ENCODE results near the gene FOXL3.
"Not testable (repeated sequence)": the region's sequence is repeated elsewhere in the genome, so short reads cannot be mapped to it uniquely, and the experiment has no call there.

The FOXL3 gene

DNA sequence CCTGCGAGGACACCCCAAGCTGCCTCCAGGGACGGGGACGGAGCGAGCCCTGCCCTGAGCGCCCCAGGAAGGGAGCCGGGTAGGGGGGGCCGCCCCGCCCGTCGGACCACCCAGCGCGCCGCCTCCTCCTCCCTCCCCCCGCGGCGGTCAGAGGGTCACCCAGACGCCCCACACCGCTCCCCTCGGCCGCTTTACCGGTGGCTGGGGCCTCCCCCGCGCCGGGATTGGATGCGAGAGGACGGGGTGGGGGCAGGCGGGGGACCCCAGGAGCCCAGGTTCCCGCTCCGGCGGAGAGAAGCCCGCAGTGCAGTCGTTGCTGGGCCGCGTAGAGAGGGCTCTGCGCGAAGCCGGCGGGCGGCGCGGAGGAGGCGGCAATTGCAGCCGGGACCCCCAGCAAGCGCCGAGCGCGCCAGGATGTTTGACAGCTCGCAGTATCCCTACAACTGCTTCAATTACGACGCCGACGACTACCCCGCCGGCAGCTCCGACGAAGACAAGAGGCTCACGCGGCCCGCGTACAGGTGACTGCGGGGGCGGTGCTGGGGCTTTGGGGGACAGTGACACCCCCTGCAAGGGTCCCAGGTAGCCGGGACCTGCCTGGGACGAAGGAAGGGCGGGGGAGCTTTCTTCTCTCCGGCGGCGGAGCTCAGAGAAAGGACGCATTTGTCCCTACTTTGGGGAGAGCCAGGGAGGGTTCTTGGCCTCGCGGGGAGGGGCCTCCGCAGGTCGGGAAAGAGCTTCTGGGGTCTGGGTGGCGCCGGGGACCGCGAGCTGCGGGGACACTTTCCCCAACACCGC lies at the start of gene FOXL3:
TSS of gene FOXL3 (plus strand) at position 415 of the 798 bp plus-strand sequence. CDS start at position 415, 0 bp downstream.
- DNase-seq, result no peak

DNA sequence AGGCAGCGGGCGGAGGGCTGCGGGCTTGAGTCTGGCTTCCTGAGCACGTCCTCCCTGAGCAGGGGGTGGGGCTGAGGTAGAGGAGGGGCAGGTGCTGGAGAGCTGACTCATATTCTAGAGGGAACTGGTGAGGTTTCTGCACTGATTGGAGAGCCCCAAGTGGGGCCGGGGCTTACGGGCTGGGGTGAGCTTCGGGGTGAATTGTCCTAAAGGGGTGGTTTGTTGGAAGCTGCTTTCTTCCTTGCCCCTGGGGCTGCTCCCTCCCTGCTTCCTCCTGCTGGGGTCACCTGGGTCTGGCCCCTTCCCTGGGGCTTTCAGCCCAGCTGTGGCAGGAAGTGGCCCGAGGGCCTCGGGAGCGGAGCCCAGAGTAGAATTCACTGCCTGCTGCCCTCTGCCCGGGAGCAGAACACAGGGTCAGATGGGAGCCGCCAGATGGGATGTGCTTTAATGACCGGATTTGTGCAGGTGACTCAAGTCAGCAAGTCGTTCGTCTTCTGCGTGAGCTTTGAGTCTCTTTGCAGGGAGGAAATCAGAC lies 49.0 kb upstream of the FOXL3 start:
- DNase-seq, result peak in 1 of 2 experiments; percentile 41

DNA sequence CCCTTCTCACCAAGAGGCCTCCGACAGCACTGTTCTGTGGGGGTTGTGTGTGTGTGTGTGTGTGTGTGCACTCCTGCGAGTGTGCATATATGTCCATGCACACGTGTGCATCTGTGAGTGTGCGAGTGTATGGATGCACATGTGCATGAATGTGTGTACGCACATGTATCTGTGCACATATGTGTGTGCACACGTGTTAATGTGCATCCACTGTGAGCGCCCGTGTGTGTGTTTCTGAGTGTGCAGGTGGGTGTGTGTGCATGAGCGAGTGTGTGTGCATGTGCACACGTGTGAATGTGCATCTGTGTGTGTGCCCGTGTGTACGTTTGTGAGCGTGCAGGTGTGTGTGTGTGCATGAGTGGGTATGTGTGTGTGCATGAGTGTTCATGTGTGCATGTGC lies 48.5 kb upstream of the FOXL3 start:
- DNase-seq, result no peak

DNA sequence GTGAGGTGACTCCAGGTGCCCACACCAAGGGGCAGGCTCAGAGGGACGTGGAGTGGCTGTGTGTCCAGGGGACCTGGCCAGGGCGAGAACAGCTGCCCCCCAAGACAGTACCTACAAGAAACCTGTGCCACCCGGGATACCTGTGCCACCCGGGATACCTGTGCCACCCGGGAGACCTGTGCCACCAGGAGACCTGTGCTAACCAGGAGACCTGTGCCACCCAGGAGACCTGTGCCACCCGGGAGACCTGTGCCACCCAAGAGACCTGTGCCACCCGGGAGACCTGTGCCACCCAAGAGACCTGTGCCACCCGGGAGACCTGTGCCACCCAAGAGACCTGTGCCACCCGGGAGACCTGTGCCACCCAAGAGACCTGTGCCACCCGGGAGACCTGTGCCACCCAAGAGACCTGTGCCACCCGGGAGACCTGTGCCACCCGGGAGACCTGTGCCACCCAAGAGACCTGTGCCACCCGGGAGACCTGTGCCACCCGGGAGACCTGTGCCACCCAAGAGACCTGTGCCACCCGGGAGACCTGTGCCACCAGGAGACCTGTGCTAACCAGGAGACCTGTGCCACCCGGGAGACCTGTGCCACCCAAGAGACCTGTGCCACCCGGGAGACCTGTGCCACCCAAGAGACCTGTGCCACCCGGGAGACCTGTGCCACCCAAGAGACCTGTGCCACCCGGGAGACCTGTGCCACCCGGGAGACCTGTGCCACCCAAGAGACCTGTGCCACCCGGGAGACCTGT lies 47.0 kb upstream of the FOXL3 start:
- DNase-seq, result not testable (repeated sequence)

DNA sequence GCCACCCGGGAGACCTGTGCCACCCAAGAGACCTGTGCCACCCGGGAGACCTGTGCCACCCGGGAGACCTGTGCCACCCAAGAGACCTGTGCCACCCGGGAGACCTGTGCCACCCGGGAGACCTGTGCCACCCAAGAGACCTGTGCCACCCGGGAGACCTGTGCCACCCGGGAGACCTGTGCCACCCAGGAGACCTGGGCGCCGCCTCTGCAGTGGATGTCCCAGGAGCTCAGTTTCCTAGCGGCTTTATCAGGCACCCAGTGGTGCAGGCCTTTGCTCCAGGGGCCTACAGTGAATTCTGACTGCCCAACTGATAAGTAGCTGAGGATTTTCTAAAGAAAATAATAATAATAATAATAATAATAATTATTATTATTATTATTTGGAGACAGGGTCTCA lies 46.4 kb upstream of the FOXL3 start:
- not testable (repeated sequence) for DNase-seq

DNA sequence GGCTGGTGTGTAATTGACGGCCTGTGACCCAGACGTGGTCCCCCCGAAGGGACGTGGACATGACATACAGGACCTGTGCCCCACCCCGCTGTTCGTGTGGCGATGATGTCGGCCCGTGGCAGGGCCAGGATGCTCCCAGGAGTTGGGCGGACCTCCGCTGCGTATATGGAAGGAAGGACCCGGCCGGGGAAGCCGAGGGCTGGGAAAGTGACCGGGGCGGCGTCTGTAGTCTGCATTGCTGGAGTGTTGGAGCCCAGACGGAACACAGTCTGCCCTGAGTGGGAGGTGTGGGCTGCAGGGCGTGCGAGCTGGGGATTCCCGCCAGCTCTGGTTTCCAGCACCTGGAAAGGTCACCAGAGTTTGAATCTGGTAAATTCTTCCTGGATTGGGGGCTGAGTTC lies 45.0 kb upstream of the FOXL3 start:
- no peak for DNase-seq

DNA sequence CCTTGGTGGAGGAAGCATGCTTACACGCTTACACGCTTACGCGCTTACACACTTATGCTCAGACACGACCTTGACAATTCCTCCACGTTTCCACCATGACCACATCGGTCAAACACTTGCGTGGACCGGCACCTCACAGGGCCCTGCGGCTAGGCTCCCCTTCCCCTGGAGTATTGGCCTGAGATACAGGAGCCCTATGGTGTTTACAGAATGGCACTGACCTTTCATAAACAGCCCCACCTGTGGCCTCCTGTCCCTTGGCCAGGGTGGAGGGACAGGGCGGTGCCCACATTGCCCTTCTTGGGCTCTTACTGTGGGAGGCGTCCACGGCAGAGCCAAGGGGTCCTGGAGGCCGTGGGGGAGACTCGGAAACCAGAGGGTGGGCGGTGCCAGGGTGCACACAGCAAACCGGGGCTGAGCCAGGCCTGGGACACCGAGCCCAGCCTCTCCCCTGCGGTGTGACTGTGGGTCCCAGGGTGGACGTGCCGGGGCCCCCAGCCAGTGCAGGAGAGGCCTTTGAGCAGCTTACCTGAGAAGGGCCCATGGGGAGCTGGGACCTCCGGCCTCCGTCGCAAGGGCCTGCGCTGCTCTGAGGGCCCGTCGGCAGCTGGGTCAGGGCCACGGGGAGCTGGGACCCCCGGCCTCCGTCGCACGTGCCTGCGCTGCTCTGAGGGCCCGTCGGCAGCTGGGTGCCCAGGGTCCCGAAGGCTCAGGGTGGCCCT lies 44.2 kb upstream of the FOXL3 start:
- DNase-seq, result no peak

DNA sequence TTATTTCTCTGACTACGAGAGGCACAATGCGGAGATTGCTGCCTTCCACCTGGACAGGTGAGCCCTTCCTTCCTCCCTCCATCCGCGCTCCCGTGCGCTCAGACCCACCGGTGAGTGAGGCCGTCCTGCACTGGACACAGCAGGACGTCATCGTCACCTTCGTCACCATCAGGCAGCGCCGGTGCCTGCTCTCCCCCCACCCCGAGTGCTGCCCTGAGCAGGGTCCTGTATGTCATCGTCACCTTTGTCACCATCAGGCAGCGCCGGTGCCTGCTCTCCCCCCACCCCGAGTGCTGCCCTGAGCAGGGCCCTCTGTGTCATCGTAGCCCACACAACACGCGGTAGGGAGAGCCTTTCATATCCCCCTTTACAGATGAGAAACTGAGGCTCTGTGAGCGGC lies 43.5 kb upstream of the FOXL3 start:
- no peak for DNase-seq

DNA sequence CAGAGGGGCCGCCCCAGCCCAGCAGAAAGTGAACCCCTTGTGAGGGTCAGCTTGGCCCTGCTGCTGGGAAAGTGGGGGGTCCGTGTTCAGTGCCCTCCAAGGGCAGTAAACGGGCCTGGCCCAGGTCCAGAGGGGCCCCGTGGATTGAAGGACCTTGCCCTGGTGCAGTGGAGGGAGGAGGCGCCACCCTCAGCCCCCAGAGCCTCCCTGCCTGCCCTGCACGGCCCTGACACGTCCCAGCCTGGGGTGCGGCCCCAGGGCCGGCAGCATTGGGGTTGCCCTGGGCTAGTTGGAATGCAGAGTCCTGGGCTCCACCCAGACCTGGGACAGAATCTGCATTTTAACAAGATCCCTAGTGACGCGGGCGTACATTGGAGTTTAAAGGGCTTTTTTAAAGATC lies 42.8 kb upstream of the FOXL3 start:
- no peak for DNase-seq

DNA sequence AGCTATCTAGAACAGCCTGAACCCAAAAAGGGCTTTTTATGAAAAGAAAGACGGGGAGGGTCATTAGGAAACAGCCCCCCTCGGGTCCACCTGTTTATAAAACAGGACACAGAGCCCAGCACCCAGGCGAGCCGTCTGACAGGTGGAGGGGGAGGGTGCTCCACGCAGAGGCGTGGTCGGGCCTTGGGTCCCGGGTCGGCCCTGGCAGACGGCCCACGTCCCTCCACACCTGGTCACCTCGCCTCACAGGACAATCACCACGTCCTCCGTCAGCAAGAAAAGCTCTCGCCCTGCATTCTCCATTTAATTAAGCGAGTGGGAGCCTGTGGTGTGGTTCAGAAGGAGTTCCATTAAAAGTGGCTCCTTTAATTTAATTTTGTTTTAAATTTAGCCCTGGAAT lies 42.3 kb upstream of the FOXL3 start:
- DNase-seq, result no peak

DNA sequence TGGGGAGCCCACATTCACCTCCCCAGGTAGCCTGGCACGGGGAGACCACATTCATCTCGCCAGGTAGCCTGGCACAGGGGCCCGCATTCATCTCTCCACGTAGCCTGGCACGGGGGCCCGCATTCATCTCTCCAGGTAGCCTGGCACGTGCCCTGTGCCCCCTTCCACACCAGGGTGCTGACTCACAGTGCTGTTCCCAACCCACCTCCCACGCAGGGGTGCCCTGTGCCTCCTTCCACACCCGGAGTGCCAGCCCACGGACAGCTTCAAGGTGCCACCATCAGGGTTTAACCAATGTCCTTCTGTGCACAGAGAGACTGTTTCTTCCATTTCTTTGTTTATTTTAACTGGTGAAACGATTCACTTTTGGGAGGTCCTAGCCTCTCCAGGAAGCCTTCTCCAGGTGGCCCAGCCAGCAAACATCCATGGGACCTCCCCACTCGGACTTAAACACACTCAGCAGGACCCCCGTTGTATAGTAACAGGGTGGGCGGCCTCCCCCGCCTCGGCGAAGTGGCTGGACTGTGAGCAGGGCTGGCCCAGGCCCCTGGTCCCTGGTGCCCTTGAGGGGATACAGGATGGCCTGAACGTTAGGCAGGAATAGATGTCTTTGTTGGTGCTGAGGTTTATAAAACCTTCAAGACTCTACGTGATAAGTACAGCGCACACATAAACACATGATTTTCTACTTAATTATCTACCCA lies 41.1 kb upstream of the FOXL3 start:
- DNase-seq, result no peak

DNA sequence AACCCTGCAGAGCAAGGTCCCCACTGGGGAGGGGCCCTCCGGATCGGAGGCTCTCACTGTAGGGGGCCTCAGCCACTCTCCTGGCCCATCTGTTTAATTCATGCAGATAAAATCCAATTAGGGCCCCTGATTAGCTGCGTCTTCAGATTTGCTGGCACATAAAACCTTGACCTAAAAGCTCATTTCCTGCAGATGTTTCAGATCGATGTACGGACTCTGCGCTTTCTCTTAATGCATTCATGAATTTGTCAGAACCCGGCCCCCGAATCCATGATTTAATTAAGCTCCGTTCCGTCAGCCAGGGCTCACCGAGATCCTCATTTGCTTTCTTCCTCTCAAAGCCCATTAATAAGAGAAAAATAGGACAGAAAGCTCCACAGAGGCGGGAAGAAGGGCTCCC lies 40.0 kb upstream of the FOXL3 start:
- no peak for DNase-seq

DNA sequence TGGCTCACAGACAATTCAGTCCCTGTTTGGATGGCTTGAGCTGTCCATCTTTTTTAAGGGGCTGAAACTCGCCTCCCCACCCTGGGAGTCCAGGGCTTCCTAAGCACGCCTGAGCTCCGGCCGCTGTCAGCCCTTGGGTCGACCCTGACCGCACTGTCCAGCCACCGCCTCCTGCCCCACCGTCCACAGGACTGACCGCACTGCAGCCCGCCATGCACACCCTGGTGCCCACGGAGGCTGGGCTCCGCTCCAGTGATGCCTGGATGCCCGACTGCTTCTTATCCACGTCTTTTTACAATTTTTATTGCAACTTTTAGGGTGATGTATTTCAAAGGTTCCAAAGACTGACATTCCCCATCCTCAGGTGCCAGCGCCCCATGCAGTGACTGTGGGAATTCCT lies 39.4 kb upstream of the FOXL3 start:
- no peak for DNase-seq

DNA sequence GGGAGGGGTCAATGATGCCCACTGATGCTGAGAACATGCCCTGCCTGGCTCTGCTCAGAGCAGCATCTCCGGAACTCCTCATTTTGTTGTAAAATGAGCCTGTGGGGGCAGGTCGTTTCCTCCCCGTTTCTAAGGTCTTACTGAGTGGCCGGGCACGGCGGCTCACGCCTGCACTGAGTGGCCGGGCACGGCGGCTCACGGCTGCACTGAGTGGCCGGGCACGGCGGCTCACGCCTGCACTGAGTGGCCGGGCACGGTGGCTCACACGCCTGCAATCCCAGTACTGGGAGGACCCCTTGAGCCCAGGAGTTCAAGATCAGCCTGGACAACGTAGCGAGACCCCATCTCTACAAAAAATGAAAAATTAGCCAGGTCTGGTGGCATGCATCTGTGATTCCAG lies 39.0 kb upstream of the FOXL3 start:
- DNase-seq, result no peak

DNA sequence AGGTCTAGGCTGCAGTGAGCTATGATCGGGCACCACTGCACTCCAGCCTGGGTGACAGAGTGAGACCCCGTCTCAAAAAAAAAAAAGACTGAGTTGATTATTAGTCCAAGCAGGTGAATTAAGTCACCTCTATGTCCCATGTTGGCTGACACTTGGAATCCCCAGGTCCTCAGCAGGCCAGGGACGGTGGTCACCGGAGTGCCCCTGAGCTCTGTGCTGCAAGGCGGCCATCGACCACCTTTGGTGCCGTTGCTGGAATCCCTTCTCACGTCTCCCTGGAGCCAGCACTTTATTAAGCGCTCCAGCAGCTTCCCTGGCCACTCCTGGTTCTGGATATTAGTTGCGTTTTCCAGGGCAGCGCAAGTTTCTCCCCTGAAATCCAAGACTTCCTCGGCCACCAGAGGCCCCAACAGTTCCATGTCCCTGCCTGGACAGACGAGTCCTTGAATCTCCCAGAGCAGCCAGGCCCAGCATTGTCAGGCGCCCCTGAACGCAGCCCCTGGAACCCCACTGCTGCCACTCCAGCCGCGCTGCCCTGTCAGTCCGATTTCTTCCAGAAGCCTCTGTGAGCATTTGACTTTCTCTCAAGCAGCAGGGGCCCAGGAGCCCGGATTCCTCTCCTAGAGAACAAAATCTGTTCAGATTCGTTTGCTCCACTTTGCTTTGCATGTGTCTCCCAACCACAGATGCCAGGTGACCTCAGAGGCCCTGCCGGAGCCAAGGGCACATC lies 38.4 kb upstream of the FOXL3 start:
- DNase-seq, result no peak

DNA sequence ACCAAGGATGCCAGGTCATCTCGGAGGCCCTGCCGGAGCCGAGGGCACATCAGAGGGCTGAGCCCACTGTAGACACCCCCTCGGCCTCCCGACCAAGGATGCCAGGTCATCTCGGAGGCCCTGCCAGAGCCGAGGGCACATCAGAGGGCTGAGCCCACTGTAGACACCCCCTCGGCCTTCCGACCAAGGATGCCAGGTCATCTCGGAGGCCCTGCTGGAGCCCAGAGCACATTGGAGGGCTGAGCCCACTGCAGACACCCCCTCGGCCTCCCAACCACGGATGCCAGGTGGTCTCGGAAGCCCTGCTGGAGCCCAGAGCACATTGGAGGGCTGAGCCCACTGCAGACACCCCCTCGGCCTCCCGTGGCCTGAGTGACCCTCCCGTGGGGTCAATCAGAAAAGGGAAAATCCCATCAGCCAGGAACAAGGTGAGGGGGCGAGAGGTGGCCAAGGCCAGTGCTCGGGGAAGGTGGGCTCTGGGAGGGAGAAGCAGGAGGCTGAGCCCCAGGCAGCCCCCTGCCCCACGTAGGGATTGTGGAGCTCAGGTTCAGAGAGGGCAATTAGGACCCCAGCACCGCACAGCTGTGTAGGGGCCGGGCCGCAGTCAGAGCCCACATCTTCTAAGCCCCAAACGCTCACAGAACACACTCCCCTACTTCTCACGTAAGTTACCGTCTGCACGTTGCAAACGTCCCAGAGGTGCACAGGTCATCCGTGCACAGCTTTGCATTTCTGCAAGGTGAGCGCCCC lies 37.6 kb upstream of the FOXL3 start:
- no peak for DNase-seq

DNA sequence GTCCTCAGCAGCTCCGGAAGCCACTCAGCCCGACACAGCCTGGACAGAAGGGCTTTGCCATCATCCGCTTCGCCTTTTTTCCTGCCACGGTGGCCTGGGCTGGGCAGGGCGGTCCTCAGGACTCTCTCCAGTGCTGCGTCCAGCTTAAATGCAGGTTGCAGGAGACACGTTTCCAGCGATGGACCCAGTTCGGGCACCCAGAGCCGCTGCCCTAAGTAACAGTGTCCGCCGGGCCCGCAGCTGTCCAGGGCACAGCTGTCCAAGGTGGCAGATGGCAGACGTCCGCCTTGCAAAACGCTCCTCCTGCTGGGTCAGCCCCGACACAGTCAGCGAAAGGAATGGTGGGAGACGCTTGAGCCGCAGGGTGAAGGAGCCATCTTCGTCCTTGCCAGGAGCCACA lies 37.0 kb upstream of the FOXL3 start:
- DNase-seq, result no peak

DNA sequence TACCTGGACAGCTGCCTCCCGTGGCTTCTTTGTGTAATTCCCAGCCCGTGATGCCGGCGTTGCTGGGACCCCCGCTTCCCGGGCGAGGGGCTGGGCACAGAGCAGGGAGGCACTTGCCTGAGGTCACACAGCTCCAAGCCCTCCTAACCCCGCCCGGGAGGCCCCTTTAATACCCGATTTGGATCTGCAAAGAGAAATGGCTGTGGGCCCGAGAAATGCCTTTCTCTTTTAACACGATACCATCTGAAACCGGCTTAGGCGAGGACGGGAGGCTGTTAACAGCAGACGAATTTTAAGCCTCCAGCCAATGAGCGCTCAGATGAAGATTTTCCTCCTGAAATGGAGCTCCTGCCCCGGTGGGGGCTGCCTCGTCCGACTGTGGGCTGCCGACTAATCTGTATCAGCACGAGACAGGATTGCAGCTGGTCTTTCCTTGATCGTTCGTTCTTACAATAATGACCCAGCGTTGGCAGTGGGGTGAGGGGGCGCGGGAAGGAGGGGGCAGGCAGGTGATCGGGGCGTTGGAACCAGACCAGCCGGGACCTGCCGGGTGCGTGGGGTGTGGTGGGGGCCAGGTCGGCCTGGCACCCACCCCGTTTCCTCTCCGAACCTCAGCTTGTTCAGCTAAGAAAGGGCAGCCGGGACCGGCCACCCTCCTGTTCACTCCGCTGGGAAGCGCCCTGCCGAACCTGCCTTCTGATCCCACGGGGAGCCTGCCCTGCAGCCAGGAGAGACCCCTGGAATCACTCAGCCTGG lies 36.2 kb upstream of the FOXL3 start:
- no peak for DNase-seq

DNA sequence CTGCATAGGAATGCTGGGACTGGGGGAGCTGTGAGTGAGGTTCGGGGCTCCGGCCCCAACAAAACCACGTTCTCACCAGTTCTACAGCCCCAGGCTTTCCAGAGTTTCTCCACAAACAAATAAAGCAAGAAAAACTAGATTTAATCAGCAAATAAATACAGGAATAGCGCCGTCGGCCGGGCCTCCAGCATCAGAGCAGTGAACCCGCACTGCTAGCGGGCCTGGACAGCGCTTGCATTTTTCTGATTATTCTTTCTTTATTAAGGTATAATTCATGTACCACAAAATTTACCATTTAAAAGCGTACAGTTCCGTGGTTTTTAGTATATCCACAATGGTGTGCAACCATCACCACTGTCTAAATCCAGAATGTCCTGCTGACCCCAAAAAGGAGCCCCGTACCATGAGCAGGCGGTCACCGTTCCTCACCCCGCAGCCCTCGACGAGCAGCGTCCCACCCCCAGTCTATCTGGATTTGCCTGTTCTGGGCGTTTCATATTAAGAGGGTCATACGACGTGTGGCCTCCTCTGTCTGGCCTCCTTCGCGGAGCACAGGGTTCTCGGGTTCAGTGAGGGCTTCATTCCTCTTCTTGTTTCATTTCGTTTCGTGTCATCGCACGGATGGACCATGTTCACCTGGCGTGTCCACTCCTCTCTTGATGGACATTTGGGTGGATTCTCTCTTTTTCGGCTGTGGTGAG lies 35.5 kb upstream of the FOXL3 start:
- DNase-seq, result no peak

DNA sequence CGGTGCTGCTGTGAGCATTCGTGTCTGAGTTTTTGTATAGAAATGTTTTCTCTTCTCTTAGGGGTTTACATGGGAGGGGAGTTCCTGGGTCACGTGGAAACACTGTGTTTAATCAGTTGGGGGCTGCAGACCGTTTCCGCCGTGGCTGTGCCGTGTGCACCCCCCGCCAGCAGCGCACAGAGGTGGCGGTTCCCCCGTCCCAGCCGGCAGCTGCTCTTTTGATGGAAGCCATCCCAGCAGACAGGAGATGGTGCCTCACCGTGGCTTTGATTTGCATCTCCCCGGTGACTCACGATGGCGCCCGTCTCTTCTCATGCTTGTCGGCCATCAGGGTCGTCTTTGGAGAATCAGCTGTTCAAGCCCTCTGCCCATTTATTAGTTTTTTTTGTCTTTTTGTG lies 34.9 kb upstream of the FOXL3 start:
- no peak for DNase-seq
